ENCODE data around the gene MRPL39.

Gene MRPL39

DNA sequence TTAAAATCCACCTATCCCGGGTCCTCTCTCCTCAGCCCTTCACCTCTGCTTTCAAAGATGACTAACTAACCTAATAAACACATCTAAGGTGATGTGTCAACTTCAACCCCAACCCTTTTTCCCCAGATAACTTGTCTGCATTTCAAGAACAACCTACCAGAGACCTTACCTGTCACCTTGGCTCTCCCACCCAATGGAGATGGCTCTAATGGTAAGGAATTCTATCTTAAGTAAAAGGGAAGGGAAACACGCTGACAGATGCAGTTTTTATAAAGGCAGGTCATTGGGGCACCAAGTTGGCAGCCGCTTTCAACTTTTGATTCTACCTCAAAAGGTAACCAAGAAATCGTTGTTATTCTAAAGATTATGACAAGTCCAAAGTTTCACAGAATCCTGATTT lies 37.6 kb downstream of the MRPL39 start:
- Histone ChIP-seq H3K9me2 (replicated peaks; ENCODE audit: insufficient read depth, low read length) (no peaks in the 10 kb centered on the region), H4K20me1 (ENCODE audit: insufficient read depth, low read length) (no peaks in the 10 kb centered on the region), H3K9me3 (replicated peaks; ENCODE audit: insufficient read depth, low read length) (no peaks in the 10 kb centered on the region), H3K4me2 (ENCODE audit: low read depth, low read length) (no peak overlapping the region), H2AFZ (ENCODE audit: low read length) (no peak overlapping the region), H3K9ac (ENCODE audit: low read length) (no peak overlapping the region), H3K4me1 (ENCODE audit: low read length) (peaks cover 9% of the 10 kb centered on the region), H3K36me3 (replicated peaks; ENCODE audit: insufficient read depth, low read length) (no peaks in the 10 kb centered on the region), H3K79me2 (ENCODE audit: low read length) (no peaks in the 10 kb centered on the region), H3K4me3 (ENCODE audit: low read length) (no peak overlapping the region), H3K27me3 (replicated peaks; ENCODE audit: insufficient read depth, low read length) (no peaks in the 10 kb centered on the region), H3K27ac (ENCODE audit: low read length) (no peak overlapping the region), H3F3A (ENCODE audit: insufficient read depth, low read length) (peaks cover 24% of the 10 kb centered on the region)
- DNase-seq = no peak
- TF ChIP-seq, protein P1, sequence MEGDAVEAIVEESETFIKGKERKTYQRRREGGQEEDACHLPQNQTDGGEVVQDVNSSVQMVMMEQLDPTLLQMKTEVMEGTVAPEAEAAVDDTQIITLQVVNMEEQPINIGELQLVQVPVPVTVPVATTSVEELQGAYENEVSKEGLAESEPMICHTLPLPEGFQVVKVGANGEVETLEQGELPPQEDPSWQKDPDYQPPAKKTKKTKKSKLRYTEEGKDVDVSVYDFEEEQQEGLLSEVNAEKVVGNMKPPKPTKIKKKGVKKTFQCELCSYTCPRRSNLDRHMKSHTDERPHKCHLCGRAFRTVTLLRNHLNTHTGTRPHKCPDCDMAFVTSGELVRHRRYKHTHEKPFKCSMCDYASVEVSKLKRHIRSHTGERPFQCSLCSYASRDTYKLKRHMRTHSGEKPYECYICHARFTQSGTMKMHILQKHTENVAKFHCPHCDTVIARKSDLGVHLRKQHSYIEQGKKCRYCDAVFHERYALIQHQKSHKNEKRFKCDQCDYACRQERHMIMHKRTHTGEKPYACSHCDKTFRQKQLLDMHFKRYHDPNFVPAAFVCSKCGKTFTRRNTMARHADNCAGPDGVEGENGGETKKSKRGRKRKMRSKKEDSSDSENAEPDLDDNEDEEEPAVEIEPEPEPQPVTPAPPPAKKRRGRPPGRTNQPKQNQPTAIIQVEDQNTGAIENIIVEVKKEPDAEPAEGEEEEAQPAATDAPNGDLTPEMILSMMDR (IDR thresholded peaks at IDR 0.05; ENCODE audit: low read length) = no peak
- TF ChIP-seq EZH2phosphoT487 (IDR thresholded peaks at IDR 0.05; ENCODE audit: low read length) (no peak), EZH2 (optimal IDR thresholded peaks at IDR 0.05; ENCODE audit: low read depth, low read length) (no peak)

DNA sequence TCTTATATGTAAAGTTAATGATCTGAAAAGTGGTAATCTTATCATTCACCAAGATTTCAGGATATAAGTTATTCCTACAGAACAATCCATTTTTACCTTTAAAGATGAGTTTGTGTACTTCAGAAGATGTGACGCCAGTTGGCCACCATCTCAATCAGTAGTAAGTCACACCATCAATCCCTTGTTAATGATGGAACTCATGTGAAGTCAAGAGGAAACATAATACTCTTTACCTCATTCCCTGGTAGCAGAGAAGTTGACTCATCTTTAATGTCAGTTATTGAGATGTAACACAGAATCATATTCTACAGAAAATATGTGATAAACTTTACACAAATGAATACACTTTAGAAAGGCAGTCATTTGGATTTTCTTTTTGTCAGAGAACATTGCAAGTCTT lies 38.2 kb downstream of the MRPL39 start:
- Histone ChIP-seq H3K4me3 (ENCODE audit: low read length) (no peak overlapping the region), H3K27me3 (replicated peaks; ENCODE audit: insufficient read depth, low read length) (no peaks in the 10 kb centered on the region), H3K9ac (ENCODE audit: low read length) (no peak overlapping the region), H3F3A (ENCODE audit: insufficient read depth, low read length) (peaks cover 18% of the 10 kb centered on the region), H3K27ac (ENCODE audit: low read length) (no peak overlapping the region), H3K36me3 (replicated peaks; ENCODE audit: insufficient read depth, low read length) (no peaks in the 10 kb centered on the region), H3K4me2 (ENCODE audit: low read depth, low read length) (no peak overlapping the region), H4K20me1 (ENCODE audit: insufficient read depth, low read length) (no peaks in the 10 kb centered on the region), H2AFZ (ENCODE audit: low read length) (no peak overlapping the region), H3K79me2 (ENCODE audit: low read length) (no peaks in the 10 kb centered on the region), H3K9me2 (replicated peaks; ENCODE audit: insufficient read depth, low read length) (no peaks in the 10 kb centered on the region), H3K4me1 (ENCODE audit: low read length) (peaks cover 4% of the 10 kb centered on the region; the same call in 1 of the 2 replicates), H3K9me3 (replicated peaks; ENCODE audit: insufficient read depth, low read length) (no peaks in the 10 kb centered on the region)
- DNase-seq = no peak
- TF ChIP-seq EZH2 (optimal IDR thresholded peaks at IDR 0.05; ENCODE audit: low read depth, low read length) (no peak), EZH2phosphoT487 (IDR thresholded peaks at IDR 0.05; ENCODE audit: low read length) (no peak)
- TF ChIP-seq, protein P1 (IDR thresholded peaks at IDR 0.05; ENCODE audit: low read length) = no peak

DNA sequence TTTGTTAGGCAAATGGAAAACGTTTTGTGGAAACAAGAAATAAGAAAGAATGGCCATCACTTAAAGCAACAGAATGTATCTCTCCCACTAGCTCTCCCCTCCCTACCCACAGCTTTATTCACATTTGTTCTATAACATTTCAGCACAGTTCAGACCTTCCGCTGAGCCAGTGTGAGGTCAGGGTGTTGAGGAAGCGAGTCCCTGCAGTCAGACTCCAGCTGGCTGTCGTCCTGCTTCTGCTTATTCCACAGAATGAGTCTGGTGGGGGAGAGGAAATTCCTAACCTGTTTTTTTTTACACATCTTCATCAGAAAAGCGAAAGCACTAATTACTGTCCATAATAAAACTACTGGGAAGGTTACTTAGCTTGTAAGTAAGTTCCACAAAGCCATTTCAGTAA lies 39.0 kb downstream of the MRPL39 start:
- H3K27ac ChIP-seq (ENCODE audit: low read length) = no peak overlapping the region
- no peak overlapping the region for H3K4me3 ChIP-seq (ENCODE audit: low read length)
- H3K36me3 ChIP-seq (replicated peaks; ENCODE audit: insufficient read depth, low read length) = no peaks in the 10 kb centered on the region
- DNase-seq = no peak
- no peaks in the 10 kb centered on the region for H3K79me2 ChIP-seq (ENCODE audit: low read length)
- no peak overlapping the region for H3K4me2 ChIP-seq (ENCODE audit: low read depth, low read length)
- H2AFZ ChIP-seq (ENCODE audit: low read length) = no peak overlapping the region
- TF ChIP-seq EZH2phosphoT487 (IDR thresholded peaks at IDR 0.05; ENCODE audit: low read length) (no peak), EZH2 (optimal IDR thresholded peaks at IDR 0.05; ENCODE audit: low read depth, low read length) (no peak)
- TF ChIP-seq, protein P1 (IDR thresholded peaks at IDR 0.05; ENCODE audit: low read length) = no peak
- no peak overlapping the region for H3K9ac ChIP-seq (ENCODE audit: low read length)
- H3F3A ChIP-seq (ENCODE audit: insufficient read depth, low read length) = peaks cover 10% of the 10 kb centered on the region
- no peaks in the 10 kb centered on the region for H3K9me2 ChIP-seq (replicated peaks; ENCODE audit: insufficient read depth, low read length)
- H3K9me3 ChIP-seq (replicated peaks; ENCODE audit: insufficient read depth, low read length) = no peaks in the 10 kb centered on the region
- no peaks in the 10 kb centered on the region for H4K20me1 ChIP-seq (ENCODE audit: insufficient read depth, low read length)
- no peaks in the 10 kb centered on the region for H3K27me3 ChIP-seq (replicated peaks; ENCODE audit: insufficient read depth, low read length)
- peaks cover 6% of the 10 kb centered on the region; the same call in 1 of the 2 replicates for H3K4me1 ChIP-seq (ENCODE audit: low read length)
